CD14-positive monocyte (primary cell): Measurements from ENCODE around the gene GCGR. TPM values are rescaled to one million over a fixed set of nuclear protein-coding genes. Genes with fewer than 3 reads are reported as not detected.

ENCODE experiments used
- DNase-seq, 3 donors: peaks; one replicate each; pipeline ENCODE4 v3.0.0-alpha.2; 2011 to 2022
- H2AFZ ChIP-seq: 2 replicates; pipeline ENCODE4 v1.6.0; 2012; ENCODE audit warnings: mild to moderate bottlenecking, low read depth, low read length, inconsistent platforms; ENCODE audit not compliant: insufficient read depth, poor library complexity, severe bottlenecking
- H3K27ac ChIP-seq, 2 donors: 1 replicate in 1 of 2; 2 replicates in 1 of 2; pipeline ENCODE4 v1.5.1; 2012 to 2013; ENCODE audit warnings: low read length in 2 of 2, control low read depth in 1 of 2, inconsistent platforms in 1 of 2, low read depth in 1 of 2, mild to moderate bottlenecking in 1 of 2
- H3K27me3 ChIP-seq, 2 donors: one replicate each; pipeline versions ENCODE4 v1.6.0 to v1.6.1; 2011 to 2013; ENCODE audit warnings: low read length in 2 of 2; ENCODE audit not compliant: control insufficient read depth in 2 of 2, insufficient read depth in 2 of 2
- H3K36me3 ChIP-seq, 2 donors: replicated peaks in 1 of 2; 1 replicate in 1 of 2; 2 replicates in 1 of 2; pipeline versions ENCODE4 v1.5.1 to v1.6.1; 2012 to 2013; ENCODE audit warnings: low read length in 2 of 2, control low read depth in 1 of 2, inconsistent platforms in 1 of 2, mild to moderate bottlenecking in 1 of 2; ENCODE audit not compliant: insufficient read depth in 2 of 2, control insufficient read depth in 1 of 2
- H3K4me1 ChIP-seq, 2 donors: 1 replicate in 1 of 2; 2 replicates in 1 of 2; pipeline versions ENCODE4 v1.5.1 to v1.6.1; 2012 to 2013; ENCODE audit warnings: low read length in 2 of 2, control low read depth in 1 of 2, inconsistent platforms in 1 of 2, mild to moderate bottlenecking in 1 of 2, moderate library complexity in 1 of 2; ENCODE audit not compliant: insufficient read depth in 2 of 2, control insufficient read depth in 1 of 2
- H3K4me2 ChIP-seq: replicated peaks from 2 replicates; pipeline ENCODE3; 2012; ENCODE audit warnings: low read length, moderate library complexity, mild to moderate bottlenecking; ENCODE audit not compliant: poor library complexity, severe bottlenecking; ENCODE audit errors: extremely low read depth
- H3K4me3 ChIP-seq, 3 experiments: fragments of 200-600 bp in 1 of 3; sonication (generic) in 1 of 3; replicated peaks in 1 of 3; 1 replicate in 2 of 3; 2 replicates in 1 of 3; pipeline ENCODE4 v1.5.1; 2011 to 2013; ENCODE audit warnings: low read length in 3 of 3, mild to moderate bottlenecking in 3 of 3, control low read depth in 2 of 3, low read depth in 2 of 3, inconsistent platforms in 1 of 3, moderate library complexity in 1 of 3
- H3K79me2 ChIP-seq: 2 replicates; pipeline ENCODE4 v1.6.0; 2012; ENCODE audit warnings: mild to moderate bottlenecking, control low read depth, inconsistent platforms, low read length, moderate library complexity; ENCODE audit not compliant: insufficient read depth
- H3K9ac ChIP-seq: 2 replicates; pipeline ENCODE4 v1.6.0; 2017; ENCODE audit warnings: low read length, mild to moderate bottlenecking; ENCODE audit not compliant: insufficient read depth, poor library complexity, severe bottlenecking
- H3K9me3 ChIP-seq, 2 donors: replicated peaks in 1 of 2; 1 replicate in 1 of 2; 2 replicates in 1 of 2; pipeline versions ENCODE4 v1.5.1 to v1.6.1; 2012 to 2013; ENCODE audit warnings: low read length in 2 of 2, control low read depth in 1 of 2; ENCODE audit not compliant: control insufficient read depth in 1 of 2, insufficient read depth in 1 of 2
- H4K20me1 ChIP-seq: 2 replicates; pipeline ENCODE4 v1.6.0; 2012; ENCODE audit warnings: mild to moderate bottlenecking, low read length, control low read depth, moderate library complexity; ENCODE audit not compliant: insufficient read depth
- H3K27ac Mint-ChIP-seq, 7 donors: one replicate each; pipeline ENCODE4 v1.8.0; 2020; ENCODE audit warnings: mild to moderate bottlenecking in 7 of 7, mixed read lengths in 7 of 7, moderate library complexity in 6 of 7, inconsistent platforms in 2 of 7
- H3K27me3 Mint-ChIP-seq, 3 donors: one replicate each; pipeline ENCODE4 v1.8.0; 2021 to 2022; ENCODE audit warnings: low read depth in 3 of 3, mild to moderate bottlenecking in 3 of 3, mixed read lengths in 3 of 3, moderate library complexity in 3 of 3, inconsistent platforms in 1 of 3
- H3K36me3 Mint-ChIP-seq, 2 donors: one replicate each; pipeline ENCODE4 v1.8.0; 2020; ENCODE audit warnings: mixed read lengths in 2 of 2, inconsistent platforms in 1 of 2, mild to moderate bottlenecking in 1 of 2
- H3K4me1 Mint-ChIP-seq: one replicate; pipeline ENCODE4 v1.8.0; 2020; ENCODE audit warnings: mild to moderate bottlenecking, mixed read lengths
- H3K4me3 Mint-ChIP-seq, 2 donors: one replicate each; pipeline ENCODE4 v1.8.0; 2020; ENCODE audit warnings: mild to moderate bottlenecking in 2 of 2, mixed read lengths in 2 of 2, moderate library complexity in 1 of 2
- H3K9me3 Mint-ChIP-seq, 7 donors: one replicate each; pipeline ENCODE4 v1.8.0; 2020 to 2022; ENCODE audit warnings: mixed read lengths in 7 of 7, mild to moderate bottlenecking in 6 of 7, moderate library complexity in 6 of 7, inconsistent platforms in 2 of 7
- CTCF ChIP-seq: fragments of 200-600 bp; IDR thresholded peaks from one replicate; pipeline ENCODE4 v1.8.0; 2022; ENCODE audit warnings: antibody characterized with exemption, mild to moderate bottlenecking
- WGBS: methylation state at CpG from one replicate; pipeline ENCODE4 v1.1.5; 2013; ENCODE audit warnings: missing lambda C conversion rate; ENCODE audit not compliant: insufficient coverage; 5-methylcytosine and 5-hydroxymethylcytosine counted together
- intact Hi-C, 2 donors: fragments of 100-400 bp; cut with micrococcal nuclease; formaldehyde crosslinking; loops; one replicate each; pipeline versions ENCODE4 v1.15.0 to v1.15.1; 2023
- polyA plus RNA-seq, 3 donors: library from polyadenylated mRNA; depleted of rRNA in 1 of 3; unstranded in 2 of 3; stranded (reverse) in 1 of 3; fragments of 300-500 nt in 2 of 3; fragments of >200 nt in 1 of 3; fragmentation: Illumina TruSeq in 2 of 3; gene quantifications; 1 replicate in 2 of 3; 2 replicates in 1 of 3; pipeline ENCODE4 v1.2.3, GENCODE V29; 2012 to 2021

Gene GCGR
- polyA plus RNA-seq, 3 donors = not detected

GRCh38 chr17:81808778-81809555 lies 5.0 kb downstream of the GCGR start:
- Mint-ChIP-seq H3K27ac (peak overlapping the region in 2 of 7 donors; percentile 25 to 27), H3K4me1 (no peaks in the 10 kb centered on the region), H3K9me3 (peaks cover 0 to 4% (median 2%) of the 10 kb centered on the region in 7 donors), H3K27me3 (peaks cover 27 to 63% (median 49%) of the 10 kb centered on the region in 3 donors), H3K36me3 (no peaks in the 10 kb centered on the region), H3K4me3 (peak overlapping the region in 1 of 2 donors; percentile 13)
- no peaks in the 10 kb centered on the region for H3K79me2 ChIP-seq
- intact Hi-C loops = no loop called here
- H3K36me3 ChIP-seq = no peaks in the 10 kb centered on the region
- DNase-seq = no peak
- no peak overlapping the region for H2AFZ ChIP-seq
- no peak overlapping the region for H3K9ac ChIP-seq
- H3K9me3 ChIP-seq = no peaks in the 10 kb centered on the region
- no peak overlapping the region for H3K27ac ChIP-seq
- no peaks in the 10 kb centered on the region for H4K20me1 ChIP-seq
- peaks cover 3 to 43% of the 10 kb centered on the region in 2 donors for H3K27me3 ChIP-seq
- no peaks in the 10 kb centered on the region for H3K4me1 ChIP-seq
- 82% methylated on average over 20 of the region's 20 CpGs for WGBS
- no peak for TF ChIP-seq CTCF
- no peak overlapping the region for H3K4me2 ChIP-seq
- H3K4me3 ChIP-seq = no peak overlapping the region

- no peaks in the 10 kb centered on the region for H4K20me1 ChIP-seq
- intact Hi-C loops = no loop called here
- no peaks in the 10 kb centered on the region for H3K36me3 Mint-ChIP-seq
- peaks cover 27 to 60% (median 49%) of the 10 kb centered on the region in 3 donors for H3K27me3 Mint-ChIP-seq
- H3K4me1 ChIP-seq = no peaks in the 10 kb centered on the region
- H3K9me3 Mint-ChIP-seq = peaks cover 0 to 4% (median 2%) of the 10 kb centered on the region in 7 donors
- H2AFZ ChIP-seq = no peak overlapping the region
- H3K27ac Mint-ChIP-seq = peak overlapping the region in 3 of 7 donors; percentile 27 to 60 (median 47)
- H3K79me2 ChIP-seq = no peaks in the 10 kb centered on the region
- H3K9me3 ChIP-seq = no peaks in the 10 kb centered on the region
- no peak overlapping the region for H3K4me2 ChIP-seq
- H3K36me3 ChIP-seq = no peaks in the 10 kb centered on the region
- DNase-seq = no peak
- no peaks in the 10 kb centered on the region for H3K4me1 Mint-ChIP-seq
- no peak overlapping the region for H3K9ac ChIP-seq
- TF ChIP-seq CTCF = no peak
- no peak overlapping the region for H3K27ac ChIP-seq
- H3K27me3 ChIP-seq = peaks cover 1 to 42% of the 10 kb centered on the region in 2 donors
- H3K4me3 Mint-ChIP-seq = peak overlapping the region in 1 of 2 donors; percentile 13
- no peak overlapping the region for H3K4me3 ChIP-seq
- WGBS = 65% methylated on average over 7 of the region's 7 CpGs
Measured at GRCh38 chr17:81809556-81809998, 5.6 kb downstream of the GCGR start.
